Left ventricle myocardium inferior (tissue), 1 donor: ENCODE results near the gene TRHDE. TPM values are rescaled to one million over a fixed set of nuclear protein-coding genes. Genes with fewer than 3 reads are reported as not detected.

ENCODE experiments used
- DNase-seq: peaks from one replicate; pipeline ENCODE4 v3.0.0-alpha.2; 2020
- H3K27ac ChIP-seq: fragments of 200-600 bp; replicated peaks from 2 replicates; pipeline ENCODE4 v1.8.0; 2021
- H3K27me3 ChIP-seq: fragments of 200-600 bp; 2 replicates; pipeline ENCODE4 v1.8.0; 2021; ENCODE audit warnings: low read depth
- H3K36me3 ChIP-seq: fragments of 200-600 bp; 2 replicates; pipeline ENCODE4 v1.8.0; 2021
- H3K4me1 ChIP-seq: fragments of 200-600 bp; 2 replicates; pipeline ENCODE4 v1.8.0; 2021
- H3K4me3 ChIP-seq: fragments of 200-600 bp; 2 replicates; pipeline ENCODE4 v1.8.0; 2021; ENCODE audit warnings: mild to moderate bottlenecking, moderate library complexity
- H3K9me3 ChIP-seq: fragments of 200-600 bp; replicated peaks from 2 replicates; pipeline ENCODE4 v1.8.0; 2021
- intact Hi-C: fragments of 100-400 bp; cut with micrococcal nuclease; formaldehyde crosslinking; loops from one replicate; pipeline ENCODE4 v1.11.0; 2022
- total RNA-seq: library from RNA; stranded (reverse); fragmentation: NEBNext Ultra II Directional; extraction: Animal tissue kit (Norgen Biotek cat#: 25700); gene quantifications from one replicate; pipeline ENCODE4 v1.2.1, GENCODE V29; 2021
- TF ChIP-seq, protein P1 (sequence below): fragments of 200-600 bp; IDR thresholded peaks from 2 replicates; pipeline ENCODE4 v1.8.0; 2021; ENCODE audit warnings: antibody characterized with exemption, mild to moderate bottlenecking, borderline replicate concordance
- donor health status: DM: no; HTN: yes; CAD: no; lungs with severe emphysema.

TRHDE gene
- total RNA-seq, 1 donor from 2014 or later: 0.96 TPM

GRCh38 chr12:72277415-72277814 is 5.2 kb downstream of the TRHDE start:
- no peak overlapping the region for H3K4me3 ChIP-seq
- H3K27me3 ChIP-seq: peaks cover 85% of the 10 kb centered on the region

GRCh38 chr12:72278894-72279293 is 6.7 kb downstream of the TRHDE start:
- intact Hi-C loops: no loop called here
- H3K9me3 ChIP-seq: no peaks in the 10 kb centered on the region
- TF ChIP-seq, protein P1, sequence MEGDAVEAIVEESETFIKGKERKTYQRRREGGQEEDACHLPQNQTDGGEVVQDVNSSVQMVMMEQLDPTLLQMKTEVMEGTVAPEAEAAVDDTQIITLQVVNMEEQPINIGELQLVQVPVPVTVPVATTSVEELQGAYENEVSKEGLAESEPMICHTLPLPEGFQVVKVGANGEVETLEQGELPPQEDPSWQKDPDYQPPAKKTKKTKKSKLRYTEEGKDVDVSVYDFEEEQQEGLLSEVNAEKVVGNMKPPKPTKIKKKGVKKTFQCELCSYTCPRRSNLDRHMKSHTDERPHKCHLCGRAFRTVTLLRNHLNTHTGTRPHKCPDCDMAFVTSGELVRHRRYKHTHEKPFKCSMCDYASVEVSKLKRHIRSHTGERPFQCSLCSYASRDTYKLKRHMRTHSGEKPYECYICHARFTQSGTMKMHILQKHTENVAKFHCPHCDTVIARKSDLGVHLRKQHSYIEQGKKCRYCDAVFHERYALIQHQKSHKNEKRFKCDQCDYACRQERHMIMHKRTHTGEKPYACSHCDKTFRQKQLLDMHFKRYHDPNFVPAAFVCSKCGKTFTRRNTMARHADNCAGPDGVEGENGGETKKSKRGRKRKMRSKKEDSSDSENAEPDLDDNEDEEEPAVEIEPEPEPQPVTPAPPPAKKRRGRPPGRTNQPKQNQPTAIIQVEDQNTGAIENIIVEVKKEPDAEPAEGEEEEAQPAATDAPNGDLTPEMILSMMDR: no peak
- H3K36me3 ChIP-seq: no peaks in the 10 kb centered on the region
- H3K4me1 ChIP-seq: peaks cover 2% of the 10 kb centered on the region
- peaks cover 71% of the 10 kb centered on the region for H3K27me3 ChIP-seq
- H3K27ac ChIP-seq: no peak overlapping the region
- H3K4me3 ChIP-seq: no peak overlapping the region
- no peak for DNase-seq

More at GRCh38 chr12:72277415-72277814, 5.2 kb downstream of the TRHDE start:
- Histone ChIP-seq H3K4me1 (peaks cover 17% of the 10 kb centered on the region), H3K27ac (no peak overlapping the region), H3K9me3 (no peaks in the 10 kb centered on the region), H3K36me3 (no peaks in the 10 kb centered on the region)
- DNase-seq: no peak
- intact Hi-C loops: no loop called here
- TF ChIP-seq, protein P1: no peak

DNA sequence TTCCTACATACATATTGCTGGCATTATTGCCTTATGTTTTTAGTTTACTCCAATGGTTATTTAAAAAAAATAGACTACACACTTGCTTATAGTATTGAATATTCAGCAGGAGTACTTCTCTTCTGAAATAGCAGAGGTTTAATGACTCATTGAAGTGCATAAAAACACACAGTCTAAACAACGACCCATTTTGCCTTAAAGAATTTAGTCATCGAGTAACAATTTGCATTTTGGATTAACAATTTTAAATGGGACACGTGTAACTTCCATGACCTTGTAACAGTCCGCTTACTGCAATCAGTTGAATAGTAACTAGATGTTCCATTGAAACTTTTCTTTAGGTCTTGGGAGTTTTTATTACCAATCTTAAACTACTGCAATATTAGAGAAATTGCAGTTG is 9.0 kb downstream of the TRHDE start:
- DNase-seq: no peak
- TF ChIP-seq, protein P1: no peak
- H3K27me3 ChIP-seq: peaks cover 48% of the 10 kb centered on the region
- intact Hi-C loops: no loop called here
- H3K9me3 ChIP-seq: no peaks in the 10 kb centered on the region
- no peaks in the 10 kb centered on the region for H3K4me1 ChIP-seq
- H3K27ac ChIP-seq: no peak overlapping the region
- H3K4me3 ChIP-seq: no peak overlapping the region
- H3K36me3 ChIP-seq: no peaks in the 10 kb centered on the region

GRCh38 chr12:72282721-72283120 is 10.6 kb downstream of the TRHDE start:
- DNase-seq: no peak
- Histone ChIP-seq H3K4me3 (no peak overlapping the region), H3K36me3 (no peaks in the 10 kb centered on the region), H3K9me3 (no peaks in the 10 kb centered on the region), H3K27me3 (peaks cover 32% of the 10 kb centered on the region), H3K27ac (no peak overlapping the region), H3K4me1 (no peaks in the 10 kb centered on the region)
- TF ChIP-seq, protein P1: peak; percentile 23
- intact Hi-C loops: no loop called here

DNA sequence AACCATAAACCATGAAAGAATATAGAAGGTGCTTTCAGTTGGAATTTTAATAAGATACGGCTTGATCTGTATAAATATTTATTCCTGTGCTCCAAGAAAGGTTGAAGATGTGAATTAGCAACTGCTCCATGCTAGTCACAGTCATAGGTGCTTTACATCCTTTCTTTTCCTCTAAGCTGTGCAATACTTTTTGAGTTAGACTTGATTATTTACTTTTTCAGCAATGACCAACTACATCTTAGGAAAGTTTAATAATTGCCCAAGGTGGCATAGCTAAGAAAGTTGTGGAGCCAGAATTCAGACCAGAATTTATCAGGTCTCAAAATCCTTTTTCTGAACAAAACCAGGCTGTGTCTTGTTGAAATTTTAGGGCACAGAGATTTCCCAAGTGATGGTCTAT is 13.7 kb downstream of the TRHDE start:
- TF ChIP-seq, protein P1: no peak
- Histone ChIP-seq H3K4me3 (no peak overlapping the region), H3K36me3 (no peaks in the 10 kb centered on the region), H3K9me3 (no peaks in the 10 kb centered on the region), H3K27ac (no peak overlapping the region), H3K4me1 (no peaks in the 10 kb centered on the region), H3K27me3 (peaks cover under 1% of the 10 kb centered on the region)
- intact Hi-C loops: no loop called here
- DNase-seq: no peak

- H3K4me3 ChIP-seq: no peak overlapping the region
- TF ChIP-seq, protein P1: no peak
- H3K4me1 ChIP-seq: no peaks in the 10 kb centered on the region
- DNase-seq: no peak
- H3K27ac ChIP-seq: no peak overlapping the region
- H3K9me3 ChIP-seq: no peaks in the 10 kb centered on the region
- no peaks in the 10 kb centered on the region for H3K27me3 ChIP-seq
- intact Hi-C loops: no loop called here
- H3K36me3 ChIP-seq: no peaks in the 10 kb centered on the region
Measured at GRCh38 chr12:72286526-72286925, 14.4 kb downstream of the TRHDE start.
